Dermis microvascular lymphatic vessel endothelial cell (primary cell): ENCODE data around the gene ASTN2. TPM values are rescaled to one million over a fixed set of nuclear protein-coding genes. Genes with fewer than 3 reads are reported as not detected.

ENCODE experiments used
- DNase-seq, 2 donors: peaks; one replicate each; pipeline versions ENCODE4 v3.0.0 to v3.0.0-alpha.2; 2010; ENCODE audit warnings: low read depth in 2 of 2
- total RNA-seq: library from RNA; depleted of rRNA; stranded (reverse); fragments of >200 nt; gene quantifications from 2 replicates; pipeline ENCODE4 v1.2.1, GENCODE V29; 2014

Gene ASTN2
- total RNA-seq, 1 donor from 2014 or later, result 3.0 TPM

GRCh38 chr9:117253261-117253660 lies 161.6 kb downstream of the ASTN2 start:
- DNase-seq, result no peak

GRCh38 chr9:117250610-117251215 lies 164.1 kb downstream of the ASTN2 start:
- no peak for DNase-seq

GRCh38 chr9:117249799-117250198 lies 165.1 kb downstream of the ASTN2 start:
- no peak for DNase-seq

GRCh38 chr9:117247266-117247665 lies 167.6 kb downstream of the ASTN2 start:
- no peak for DNase-seq

GRCh38 chr9:117245175-117245829 lies 169.6 kb downstream of the ASTN2 start:
- no peak for DNase-seq

GRCh38 chr9:117242082-117242481 lies 172.8 kb downstream of the ASTN2 start:
- no peak for DNase-seq

GRCh38 chr9:117239428-117239827 lies 175.4 kb downstream of the ASTN2 start:
- no peak for DNase-seq

- no peak for DNase-seq
Measured at GRCh38 chr9:117234103-117234502, 180.8 kb downstream of the ASTN2 start.

- DNase-seq, result no peak
Measured at GRCh38 chr9:117233016-117233415, 181.8 kb downstream of the ASTN2 start.

- DNase-seq, result no peak
Measured at GRCh38 chr9:117232281-117232680, 182.6 kb downstream of the ASTN2 start.

- no peak for DNase-seq
Measured at GRCh38 chr9:117231012-117231411, 183.8 kb downstream of the ASTN2 start.

GRCh38 chr9:117224695-117225094 lies 190.2 kb downstream of the ASTN2 start:
- DNase-seq, result no peak

GRCh38 chr9:117218951-117219350 lies 195.9 kb downstream of the ASTN2 start:
- no peak for DNase-seq

- no peak for DNase-seq
Measured at GRCh38 chr9:117214416-117214815, 200.4 kb downstream of the ASTN2 start.

- DNase-seq, result no peak
Measured at GRCh38 chr9:117211280-117211679, 203.6 kb downstream of the ASTN2 start.

GRCh38 chr9:117205806-117206205 lies 209.1 kb downstream of the ASTN2 start:
- no peak for DNase-seq

GRCh38 chr9:117204971-117205370 lies 209.9 kb downstream of the ASTN2 start:
- DNase-seq, result no peak

- DNase-seq, result no peak
Measured at GRCh38 chr9:117191504-117192261, 223.2 kb downstream of the ASTN2 start.

- no peak for DNase-seq
Measured at GRCh38 chr9:117189121-117189520, 225.7 kb downstream of the ASTN2 start.

- DNase-seq, result no peak
Measured at GRCh38 chr9:117188394-117188793, 226.5 kb downstream of the ASTN2 start.

GRCh38 chr9:117187498-117187897 lies 227.4 kb downstream of the ASTN2 start:
- no peak for DNase-seq

- DNase-seq, result no peak
Measured at GRCh38 chr9:117184173-117184572, 230.7 kb downstream of the ASTN2 start.

GRCh38 chr9:117182046-117182445 lies 232.8 kb downstream of the ASTN2 start:
- no peak for DNase-seq
